Measurements from ENCODE around the gene RSRP1. TPM values are rescaled to one million over a fixed set of nuclear protein-coding genes. Genes with fewer than 3 reads are reported as not detected.

The RSRP1 gene
- total and polyA plus RNA-seq, 2 donors (not counting 3 experiments of a cell fraction or from before 2014, with no cell fraction given), result 50.5 to 99.4 TPM

DNA sequence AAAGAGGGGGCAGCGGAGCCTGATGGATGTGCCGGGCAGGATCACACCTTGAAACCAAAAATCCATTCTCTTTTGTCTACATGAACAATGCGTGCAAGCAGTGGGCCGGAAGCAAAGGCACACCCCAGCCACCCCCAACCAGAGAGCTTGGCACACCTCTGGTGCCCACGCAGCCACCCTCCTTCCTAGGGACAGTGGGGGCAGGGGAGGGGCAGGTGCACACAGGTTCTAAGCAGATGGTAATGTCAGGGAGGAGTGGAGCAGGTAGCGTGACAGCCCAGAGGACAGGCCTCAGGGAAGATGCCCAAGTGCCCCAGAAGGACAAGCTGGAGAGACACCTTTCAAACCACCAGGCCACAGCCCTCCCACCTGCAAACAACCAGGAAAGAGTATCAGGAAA lies 51.4 kb downstream of the RSRP1 start:
- POLR2A ChIA-PET, result interaction anchor here (0.6 kb wide), 1 partner anchor 65 kb away, joined by 3 read pairs; no protein-coding TSS in a partner anchor
- H3K9ac ChIP-seq (replicated peaks; ENCODE audit: extremely low read depth, insufficient read depth, low read length), result no peak overlapping the region
- dilution Hi-C loops (cut with MboI; ENCODE audit: extremely low pct_ligation_motif_present, low sequenced_read_pairs) (no loop called here), intact Hi-C loops (cut with micrococcal nuclease) (no loop called here)
- H3K36me3 ChIP-seq (ENCODE audit: control insufficient read depth in 2 of 2, extremely low read depth in 1 of 2, insufficient read depth in 2 of 2, low read length in 2 of 2), result no peaks in the 10 kb centered on the region
- H3K4me3 ChIP-seq (replicated peaks in 1 of 3; ENCODE audit: insufficient read depth in 1 of 3, low read depth in 1 of 3, low read length in 3 of 3), result no peak overlapping the region
- H2AFZ ChIP-seq (ENCODE audit: low read depth, low read length), result no peak overlapping the region
- no TSS peak for BruUV-seq (replicated peaks)
- H3K27me3 ChIP-seq (ENCODE audit: control insufficient read depth in 2 of 2, insufficient read depth in 2 of 2, low read length in 2 of 2), result peaks cover 7 to 8% of the 10 kb centered on the region in 2 experiments
- H3K9me3 ChIP-seq (replicated peaks; ENCODE audit: control insufficient read depth, insufficient read depth, low read length), result no peaks in the 10 kb centered on the region
- no peaks in the 10 kb centered on the region for H3K4me1 ChIP-seq (ENCODE audit: control insufficient read depth, extremely low read depth, insufficient read depth, low read length)
- CTCF ChIA-PET, result no interaction called here
- DNase-seq (ENCODE audit: low read depth, low spot score) (no peak), FAIRE-seq (no peak)
- no peak overlapping the region for H3K4me2 ChIP-seq (ENCODE audit: insufficient read depth, low read length)
- H4K20me1 ChIP-seq (replicated peaks; ENCODE audit: control insufficient read depth, extremely low read depth, insufficient read depth, low read length), result no peaks in the 10 kb centered on the region
- no peaks in the 10 kb centered on the region for H3K9me1 ChIP-seq (replicated peaks; ENCODE audit: control insufficient read depth, extremely low read depth, insufficient read depth, low read length)
- no peaks in the 10 kb centered on the region for H3K79me2 ChIP-seq (ENCODE audit: control insufficient read depth, insufficient read depth, low read length)
- H3K27ac ChIP-seq (ENCODE audit: insufficient read depth, low read depth, low read length), result no peak overlapping the region
- TF ChIP-seq CTCF (IDR thresholded peaks at IDR 0.05; ENCODE audit: extremely low read depth in 1 of 2, insufficient read depth in 1 of 2, low read depth in 1 of 2, low read length in 2 of 2) (no peak), EZH2 (IDR thresholded peaks at IDR 0.05; ENCODE audit: borderline replicate concordance, low read depth, low read length, severe bottlenecking) (no peak)

GRCh38 chr1:25194572-25195020 lies 52.7 kb downstream of the RSRP1 start:
- FAIRE-seq, result no peak
- CTCF ChIA-PET, result no interaction called here
- H3K79me2 ChIP-seq (ENCODE audit: control insufficient read depth, insufficient read depth, low read length), result no peaks in the 10 kb centered on the region

More at GRCh38 chr1:25194572-25195020, 52.7 kb downstream of the RSRP1 start:
- TF ChIP-seq JUN (IDR thresholded peaks at IDR 0.05; ENCODE audit: borderline replicate concordance, insufficient read depth, insufficient read length, low read depth), result no peak
- TF ChIP-seq CTCF (IDR thresholded peaks at IDR 0.05; ENCODE audit: extremely low read depth in 1 of 2, insufficient read depth in 1 of 2, low read depth in 1 of 2, low read length in 2 of 2), result no peak
- no peak for TF ChIP-seq FOS (IDR thresholded peaks at IDR 0.05; ENCODE audit: borderline replicate concordance, insufficient read depth, low read length)
- TF ChIP-seq EZH2 (IDR thresholded peaks at IDR 0.05; ENCODE audit: borderline replicate concordance, low read depth, low read length, severe bottlenecking), result no peak
- POLR2A ChIA-PET, result no interaction called here
- intact Hi-C loops (cut with micrococcal nuclease), result no loop called here
- dilution Hi-C loops (cut with MboI; ENCODE audit: extremely low pct_ligation_motif_present, low sequenced_read_pairs), result no loop called here
- H2AFZ ChIP-seq (ENCODE audit: low read depth, low read length), result no peak overlapping the region
- H3K4me2 ChIP-seq (ENCODE audit: insufficient read depth, low read length), result no peak overlapping the region
- no peaks in the 10 kb centered on the region for H3K4me1 ChIP-seq (ENCODE audit: control insufficient read depth, extremely low read depth, insufficient read depth, low read length)
- H3K36me3 ChIP-seq (ENCODE audit: control insufficient read depth in 2 of 2, extremely low read depth in 1 of 2, insufficient read depth in 2 of 2, low read length in 2 of 2), result no peaks in the 10 kb centered on the region
- no peaks in the 10 kb centered on the region for H3K9me1 ChIP-seq (replicated peaks; ENCODE audit: control insufficient read depth, extremely low read depth, insufficient read depth, low read length)
- DNase-seq (ENCODE audit: low read depth, low spot score), result no peak
- no peak overlapping the region for H3K4me3 ChIP-seq (replicated peaks in 1 of 3; ENCODE audit: insufficient read depth in 1 of 3, low read depth in 1 of 3, low read length in 3 of 3)
- no peak overlapping the region for H3K9ac ChIP-seq (replicated peaks; ENCODE audit: extremely low read depth, insufficient read depth, low read length)
- H3K27me3 ChIP-seq (ENCODE audit: control insufficient read depth in 2 of 2, insufficient read depth in 2 of 2, low read length in 2 of 2), result peaks cover 6 to 8% of the 10 kb centered on the region in 2 experiments
- H4K20me1 ChIP-seq (replicated peaks; ENCODE audit: control insufficient read depth, extremely low read depth, insufficient read depth, low read length), result no peaks in the 10 kb centered on the region
- no peak overlapping the region for H3K27ac ChIP-seq (ENCODE audit: insufficient read depth, low read depth, low read length)
- H3K9me3 ChIP-seq (replicated peaks; ENCODE audit: control insufficient read depth, insufficient read depth, low read length), result no peaks in the 10 kb centered on the region
- no TSS peak for BruUV-seq (replicated peaks)

All from endothelial cell of umbilical vein (primary cell).